ENCODE results near the gene ABLIM2.

GRCh38 chr4:7956934-7957656 is 201.5 kb downstream of the ABLIM2 start:
- no peak for TF ChIP-seq POLR2AphosphoS5 (IDR thresholded peaks at IDR 0.05)
- TF ChIP-seq POLR2A (IDR thresholded peaks at IDR 0.05; ENCODE audit: low read depth), result no peak
